Thyroid gland (tissue), 4 donors: ENCODE results near the gene ENOPH1. TPM values are rescaled to one million over a fixed set of nuclear protein-coding genes. Genes with fewer than 3 reads are reported as not detected.
"Not testable (repeated sequence)": the region's sequence is repeated elsewhere in the genome, so short reads cannot be mapped to it uniquely, and the experiment has no call there.

Source experiments
- DNase-seq, 2 donors: peaks; one replicate each; pipeline ENCODE4 v3.0.0-alpha.2; 2019
- H3K27ac ChIP-seq, 3 donors: fragments of 200-600 bp; sonication (generic); 1 replicate in 2 of 3; 2 replicates in 1 of 3; pipeline ENCODE4 v1.5.1; 2016 to 2019; ENCODE audit warnings: mild to moderate bottlenecking in 1 of 3, moderate library complexity in 1 of 3
- H3K27me3 ChIP-seq: fragments of 200-600 bp; sonication (generic); one replicate; pipeline ENCODE4 v1.5.1; 2019
- H3K36me3 ChIP-seq, 2 donors: fragments of 200-600 bp; sonication (generic); one replicate each; pipeline ENCODE4 v1.5.1; 2016 to 2019
- H3K4me1 ChIP-seq, 2 donors: fragments of 200-600 bp; sonication (generic); one replicate each; pipeline ENCODE4 v1.5.1; 2017 to 2019
- H3K4me3 ChIP-seq, 3 donors: fragments of 200-600 bp; sonication (generic); replicated peaks in 1 of 3; 1 replicate in 2 of 3; 2 replicates in 1 of 3; pipeline ENCODE4 v1.5.1; 2016; ENCODE audit warnings: mild to moderate bottlenecking in 1 of 3
- H3K9me3 ChIP-seq: fragments of 200-600 bp; sonication (generic); one replicate; pipeline ENCODE4 v1.5.1; 2017
- CTCF ChIP-seq, 6 experiments: fragments of 200-600 bp in 3 of 6; fragments of 450-650 bp in 3 of 6; sonication (generic) in 3 of 6; IDR thresholded peaks; one replicate each; pipeline ENCODE4 v1.5.1; 2016 to 2019; ENCODE audit warnings: antibody characterized with exemption in 6 of 6, mild to moderate bottlenecking in 2 of 6, inconsistent platforms in 1 of 6, moderate library complexity in 1 of 6
- POLR2A ChIP-seq, 2 donors: fragments of 450-650 bp; IDR thresholded peaks; one replicate each; pipeline ENCODE4 v1.6.1; 2017; ENCODE audit warnings: antibody characterized with exemption in 2 of 2, mild to moderate bottlenecking in 2 of 2, moderate library complexity in 1 of 2
- WGBS, 2 donors: methylation state at CpG; one replicate each; pipeline ENCODE4 v1.1.5; 2017; 5-methylcytosine and 5-hydroxymethylcytosine counted together
- intact Hi-C: fragments of 100-400 bp; cut with DNase I; formaldehyde crosslinking; loops from one replicate; pipeline ENCODE4 v1.15.1; 2023
- total RNA-seq, 4 donors: library from RNA; depleted of rRNA; stranded (reverse); fragments of >200 nt; gene quantifications; one replicate each; pipeline ENCODE4 v1.2.3, GENCODE V29; 2016

ENOPH1 gene
- total RNA-seq, 4 donors from 2014 or later: 21.3 to 35.3 (median 25.9) TPM

GRCh38 chr4:82388405-82388804 lies 42.0 kb upstream of the ENOPH1 start:
- no peaks in the 10 kb centered on the region for H3K9me3 ChIP-seq
- 75 to 91% methylated on average over 1 of the region's 1 CpG for WGBS, 2 donors
- no peaks in the 10 kb centered on the region for H3K36me3 ChIP-seq
- intact Hi-C loops: no loop called here
- H3K27me3 ChIP-seq: no peaks in the 10 kb centered on the region
- no peak for TF ChIP-seq CTCF (IDR thresholded peaks at IDR 0.05)
- no peak for TF ChIP-seq POLR2A (IDR thresholded peaks at IDR 0.05)
- no peak overlapping the region for H3K4me3 ChIP-seq
- H3K27ac ChIP-seq: no peak overlapping the region
- no peaks in the 10 kb centered on the region for H3K4me1 ChIP-seq
- DNase-seq: no peak

GRCh38 chr4:82390061-82390460 lies 40.3 kb upstream of the ENOPH1 start:
- H3K27ac ChIP-seq, H3K9me3 ChIP-seq, H3K4me1 ChIP-seq, H3K27me3 ChIP-seq, H3K36me3 ChIP-seq, DNase-seq, intact Hi-C loops, H3K4me3 ChIP-seq: not testable (repeated sequence)
- 87 to 97% methylated on average over 9 of the region's 9 CpGs for WGBS, 2 donors

GRCh38 chr4:82394896-82395295 lies 35.5 kb upstream of the ENOPH1 start:
- H3K27ac ChIP-seq: no peak overlapping the region
- intact Hi-C loops: no loop called here
- WGBS, 2 donors: 90 to 92% methylated on average over 3 of the region's 3 CpGs

GRCh38 chr4:82397527-82397926 lies 32.9 kb upstream of the ENOPH1 start:
- TF ChIP-seq CTCF (IDR thresholded peaks at IDR 0.05): no peak
- TF ChIP-seq POLR2A (IDR thresholded peaks at IDR 0.05): no peak
- DNase-seq: no peak
- WGBS, 2 donors: 89 to 95% methylated on average over 3 of the region's 3 CpGs

More at GRCh38 chr4:82394896-82395295, 35.5 kb upstream of the ENOPH1 start:
- DNase-seq: no peak
- H3K4me1 ChIP-seq: no peaks in the 10 kb centered on the region
- H3K36me3 ChIP-seq: no peaks in the 10 kb centered on the region
- H3K27me3 ChIP-seq: no peaks in the 10 kb centered on the region
- H3K9me3 ChIP-seq: no peaks in the 10 kb centered on the region
- TF ChIP-seq CTCF (IDR thresholded peaks at IDR 0.05) (no peak), POLR2A (IDR thresholded peaks at IDR 0.05) (no peak)
- no peak overlapping the region for H3K4me3 ChIP-seq

GRCh38 chr4:82398263-82398662 lies 32.1 kb upstream of the ENOPH1 start:
- no peaks in the 10 kb centered on the region for H3K36me3 ChIP-seq
- intact Hi-C loops: no loop called here
- H3K9me3 ChIP-seq: no peaks in the 10 kb centered on the region
- no peak for TF ChIP-seq POLR2A (IDR thresholded peaks at IDR 0.05)
- no peak for TF ChIP-seq CTCF (IDR thresholded peaks at IDR 0.05)
- H3K27ac ChIP-seq: no peak overlapping the region
- no peaks in the 10 kb centered on the region for H3K4me1 ChIP-seq
- no peaks in the 10 kb centered on the region for H3K27me3 ChIP-seq
- peak; percentile 44 to 47 for DNase-seq
- H3K4me3 ChIP-seq: no peak overlapping the region
- 40 to 48% methylated on average over 1 of the region's 1 CpG for WGBS, 2 donors

More at GRCh38 chr4:82397527-82397926, 32.9 kb upstream of the ENOPH1 start:
- Histone ChIP-seq H3K4me3 (no peak overlapping the region), H3K27ac (no peak overlapping the region), H3K9me3 (no peaks in the 10 kb centered on the region), H3K36me3 (no peaks in the 10 kb centered on the region), H3K27me3 (no peaks in the 10 kb centered on the region), H3K4me1 (no peaks in the 10 kb centered on the region)
- intact Hi-C loops: no loop called here

GRCh38 chr4:82401600-82401999 lies 28.8 kb upstream of the ENOPH1 start:
- intact Hi-C loops: no loop called here
- H3K27ac ChIP-seq: peak overlapping the region in 1 of 3 donors; percentile 65
- no peak for TF ChIP-seq CTCF (IDR thresholded peaks at IDR 0.05)
- no peak for TF ChIP-seq POLR2A (IDR thresholded peaks at IDR 0.05)
- no peaks in the 10 kb centered on the region for H3K27me3 ChIP-seq
- H3K4me1 ChIP-seq: no peaks in the 10 kb centered on the region
- H3K36me3 ChIP-seq: no peaks in the 10 kb centered on the region
- no peaks in the 10 kb centered on the region for H3K9me3 ChIP-seq
- H3K4me3 ChIP-seq: no peak overlapping the region
- DNase-seq: no peak
- 80 to 87% methylated on average over 7 of the region's 7 CpGs for WGBS, 2 donors
